Astrocyte (in vitro differentiated cells and primary cell): Measurements from ENCODE around the gene NFE2. TPM values are rescaled to one million over a fixed set of nuclear protein-coding genes. Genes with fewer than 3 reads are reported as not detected.

Experiments used
- DNase-seq: peaks from one replicate; pipeline ENCODE4 v3.0.0-alpha.2; 2010; ENCODE audit warnings: low read depth
- FAIRE-seq: peaks from 2 replicates; lab custom pipeline; 2011; peaks lifted over from hg19 to GRCh38; lab: Jason Lieb, UNC
- H2AFZ ChIP-seq: 2 replicates; pipeline ENCODE4 v1.6.0; 2012; ENCODE audit warnings: low read depth, low read length, inconsistent platforms
- H3K27ac ChIP-seq: 2 replicates; pipeline ENCODE4 v1.5.1; 2011; ENCODE audit warnings: low read depth, low read length, inconsistent platforms
- H3K27me3 ChIP-seq: 2 replicates; pipeline ENCODE4 v1.6.0; 2011; ENCODE audit warnings: low read length, inconsistent platforms; ENCODE audit not compliant: insufficient read depth
- H3K36me3 ChIP-seq: 2 replicates; pipeline ENCODE4 v1.5.1; 2011; ENCODE audit warnings: low read length, inconsistent platforms; ENCODE audit not compliant: insufficient read depth
- H3K4me1 ChIP-seq: 2 replicates; pipeline ENCODE4 v1.5.1; 2011; ENCODE audit warnings: low read length, inconsistent platforms; ENCODE audit not compliant: insufficient read depth
- H3K4me2 ChIP-seq: 2 replicates; pipeline ENCODE4 v1.6.0; 2012; ENCODE audit warnings: low read length, inconsistent platforms
- H3K4me3 ChIP-seq: 2 replicates; pipeline ENCODE4 v1.5.1; 2011; ENCODE audit warnings: low read depth, mild to moderate bottlenecking, low read length, inconsistent platforms; ENCODE audit not compliant: insufficient read depth
- H3K79me2 ChIP-seq: 2 replicates; pipeline ENCODE4 v1.6.0; 2012; ENCODE audit warnings: mild to moderate bottlenecking, low read length, inconsistent platforms; ENCODE audit not compliant: insufficient read depth
- H3K9ac ChIP-seq: 2 replicates; pipeline ENCODE4 v1.6.0; 2012; ENCODE audit warnings: mild to moderate bottlenecking, low read length, inconsistent platforms
- H3K9me3 ChIP-seq: 2 replicates; pipeline ENCODE4 v1.5.1; 2012; ENCODE audit warnings: low read depth, mild to moderate bottlenecking, low read length, inconsistent platforms; ENCODE audit not compliant: insufficient read depth
- H4K20me1 ChIP-seq: 2 replicates; pipeline ENCODE4 v1.6.0; 2012; ENCODE audit warnings: low read length, inconsistent platforms; ENCODE audit not compliant: insufficient read depth
- H3K27ac Mint-ChIP-seq: one replicate; pipeline ENCODE4 v1.8.0; 2021; ENCODE audit warnings: mild to moderate bottlenecking, mixed read lengths; ENCODE audit not compliant: unreplicated experiment
- H3K27me3 Mint-ChIP-seq: one replicate; pipeline ENCODE4 v1.8.0; 2021; ENCODE audit warnings: low read depth, mixed read lengths; ENCODE audit not compliant: unreplicated experiment
- H3K36me3 Mint-ChIP-seq: one replicate; pipeline ENCODE4 v1.8.0; 2021; ENCODE audit warnings: low read depth, mixed read lengths; ENCODE audit not compliant: unreplicated experiment
- H3K4me1 Mint-ChIP-seq: one replicate; pipeline ENCODE4 v1.8.0; 2021; ENCODE audit warnings: low read depth, mixed read lengths; ENCODE audit not compliant: unreplicated experiment
- H3K4me3 Mint-ChIP-seq: one replicate; pipeline ENCODE4 v1.8.0; 2021; ENCODE audit warnings: mild to moderate bottlenecking, moderate library complexity, mixed read lengths; ENCODE audit not compliant: unreplicated experiment
- H3K9me3 Mint-ChIP-seq: one replicate; pipeline ENCODE4 v1.8.0; 2021; ENCODE audit warnings: mild to moderate bottlenecking, mixed read lengths; ENCODE audit not compliant: unreplicated experiment
- CTCF ChIP-seq: IDR thresholded peaks from 2 replicates; pipeline ENCODE4 v1.5.1; 2011; ENCODE audit warnings: low read depth, mild to moderate bottlenecking, inconsistent platforms, low read length, moderate library complexity; ENCODE audit not compliant: insufficient read depth
- EZH2 ChIP-seq: IDR thresholded peaks from 2 replicates; pipeline ENCODE4 v1.6.1; 2012; ENCODE audit warnings: mild to moderate bottlenecking, low read length, inconsistent platforms; ENCODE audit not compliant: insufficient read depth
- total RNA-seq: library from RNA; stranded (reverse); gene quantifications from 2 replicates; pipeline ENCODE4 v1.2.1, GENCODE V29; 2021

Gene NFE2
- total RNA-seq, 1 donor from 2014 or later: 0.41 TPM

GRCh38 chr12:54304187-54304810 lies 3.5 kb upstream of the NFE2 start:
- H3K9me3 Mint-ChIP-seq: no peaks in the 10 kb centered on the region
- no peak overlapping the region for H3K4me3 ChIP-seq
- no peaks in the 10 kb centered on the region for H3K79me2 ChIP-seq
- no peak overlapping the region for H3K27ac Mint-ChIP-seq
- H2AFZ ChIP-seq: no peak overlapping the region
- peaks cover 14% of the 10 kb centered on the region for H3K4me1 Mint-ChIP-seq
- H3K9ac ChIP-seq: no peak overlapping the region
- no peaks in the 10 kb centered on the region for H4K20me1 ChIP-seq
- H3K27me3 ChIP-seq: peaks cover 36% of the 10 kb centered on the region
- DNase-seq (peak; percentile 49), FAIRE-seq (no peak)
- no peak overlapping the region for H3K4me2 ChIP-seq
- H3K9me3 ChIP-seq: no peaks in the 10 kb centered on the region
- no peak overlapping the region for H3K4me3 Mint-ChIP-seq
- peaks cover 20% of the 10 kb centered on the region for H3K27me3 Mint-ChIP-seq
- peaks cover 9% of the 10 kb centered on the region for H3K4me1 ChIP-seq
- no peak for TF ChIP-seq CTCF
- TF ChIP-seq EZH2: no peak
- no peaks in the 10 kb centered on the region for H3K36me3 ChIP-seq
- no peak overlapping the region for H3K27ac ChIP-seq
- H3K36me3 Mint-ChIP-seq: no peaks in the 10 kb centered on the region

- no peaks in the 10 kb centered on the region for H3K9me3 Mint-ChIP-seq
- H3K27me3 ChIP-seq: peaks cover 42% of the 10 kb centered on the region
- no peak overlapping the region for H3K27ac Mint-ChIP-seq
- H3K27me3 Mint-ChIP-seq: peaks cover 24% of the 10 kb centered on the region
- H3K4me3 ChIP-seq: no peak overlapping the region
- no peak overlapping the region for H3K27ac ChIP-seq
- H3K4me1 ChIP-seq: peaks cover 9% of the 10 kb centered on the region
- H3K36me3 ChIP-seq: no peaks in the 10 kb centered on the region
- no peak for DNase-seq
- no peak for TF ChIP-seq CTCF
- TF ChIP-seq EZH2: no peak
- H3K4me3 Mint-ChIP-seq: no peak overlapping the region
- peaks cover 14% of the 10 kb centered on the region for H3K4me1 Mint-ChIP-seq
- no peak overlapping the region for H2AFZ ChIP-seq
- H3K4me2 ChIP-seq: no peak overlapping the region
- no peak for FAIRE-seq
- H3K9me3 ChIP-seq: no peaks in the 10 kb centered on the region
- no peaks in the 10 kb centered on the region for H3K79me2 ChIP-seq
- H3K36me3 Mint-ChIP-seq: no peaks in the 10 kb centered on the region
- no peaks in the 10 kb centered on the region for H4K20me1 ChIP-seq
- no peak overlapping the region for H3K9ac ChIP-seq
These were observed 2.8 kb upstream of the NFE2 start for GRCh38 chr12:54303640-54304039.

GRCh38 chr12:54301428-54302048 lies 723 bp upstream of the NFE2 start:
- peaks cover 26% of the 10 kb centered on the region for H3K27me3 Mint-ChIP-seq
- Histone ChIP-seq H4K20me1 (no peaks in the 10 kb centered on the region), H3K4me1 (peaks cover 9% of the 10 kb centered on the region), H3K9me3 (no peaks in the 10 kb centered on the region), H2AFZ (peak overlapping the region; percentile 49), H3K9ac (no peak overlapping the region), H3K4me3 (peak overlapping the region; percentile 25), H3K4me2 (peak overlapping the region; percentile 81), H3K79me2 (no peaks in the 10 kb centered on the region), H3K27me3 (peaks cover 43% of the 10 kb centered on the region), H3K36me3 (no peaks in the 10 kb centered on the region), H3K27ac (no peak overlapping the region)
- TF ChIP-seq EZH2 (no peak), CTCF (no peak)
- DNase-seq (no peak), FAIRE-seq (no peak)
- no peak overlapping the region for H3K27ac Mint-ChIP-seq
- H3K4me3 Mint-ChIP-seq: no peak overlapping the region
- H3K9me3 Mint-ChIP-seq: no peaks in the 10 kb centered on the region
- H3K36me3 Mint-ChIP-seq: no peaks in the 10 kb centered on the region
- peaks cover 14% of the 10 kb centered on the region for H3K4me1 Mint-ChIP-seq
